Measurements from ENCODE around the gene PPME1. TPM values are rescaled to one million over a fixed set of nuclear protein-coding genes. Genes with fewer than 3 reads are reported as not detected.

The PPME1 gene
- total and polyA plus RNA-seq, 9 of the 15 experiments (the other 6 are each of a cell fraction or from before 2014, with no cell fraction given) = 9.8 to 81.7 (median 37.6) TPM

DNA sequence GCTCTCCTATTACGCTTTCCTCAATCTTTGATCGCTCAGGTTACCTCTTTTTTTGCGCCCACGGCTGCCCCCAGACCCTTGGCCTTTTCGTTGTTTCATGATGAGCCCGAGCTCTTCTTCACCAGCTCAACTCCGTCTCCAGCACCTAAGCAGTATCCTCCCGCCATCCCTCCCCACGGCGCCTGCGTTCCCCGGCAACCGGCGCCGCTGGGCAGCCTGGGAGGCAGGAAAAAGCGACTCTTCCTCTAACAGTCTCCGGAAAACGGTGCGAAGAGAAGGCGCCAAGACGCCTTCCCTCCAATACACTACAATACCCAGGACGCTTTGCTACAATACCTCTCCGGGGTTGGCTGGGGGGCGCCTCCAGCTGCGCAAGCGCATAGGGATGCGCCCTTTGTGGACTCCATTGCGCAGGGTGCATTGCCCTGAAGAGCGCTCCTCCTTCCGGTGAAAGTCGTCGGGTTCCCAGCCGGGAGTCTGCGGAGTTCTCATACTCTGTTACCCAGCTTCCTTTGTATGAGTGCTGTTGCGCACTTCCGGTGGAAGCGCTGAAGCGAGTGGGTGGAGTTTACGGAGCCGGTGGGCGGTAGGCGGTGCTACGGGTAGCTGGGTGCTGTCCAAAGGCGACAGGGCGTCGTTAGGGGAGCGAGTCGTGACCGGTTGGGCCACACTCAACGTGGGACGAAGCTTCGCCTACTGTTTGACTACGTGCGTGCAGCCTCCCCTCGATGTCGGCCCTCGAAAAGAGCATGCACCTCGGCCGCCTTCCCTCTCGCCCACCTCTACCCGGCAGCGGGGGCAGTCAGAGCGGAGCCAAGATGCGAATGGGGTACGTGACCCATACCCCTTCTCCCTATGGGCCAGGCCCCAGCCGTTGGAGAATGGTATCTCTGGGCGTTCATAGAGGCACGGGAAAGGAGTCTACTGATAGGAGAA is at the start of gene PPME1, which contains the start of gene C2CD3 (continued):
- TF ChIP-seq GATAD2A (IDR thresholded peaks at IDR 0.05) = 0 out of 2 replicates have a peak, but pooled peaks have one; percentile 33
- TF ChIP-seq, protein P1, sequence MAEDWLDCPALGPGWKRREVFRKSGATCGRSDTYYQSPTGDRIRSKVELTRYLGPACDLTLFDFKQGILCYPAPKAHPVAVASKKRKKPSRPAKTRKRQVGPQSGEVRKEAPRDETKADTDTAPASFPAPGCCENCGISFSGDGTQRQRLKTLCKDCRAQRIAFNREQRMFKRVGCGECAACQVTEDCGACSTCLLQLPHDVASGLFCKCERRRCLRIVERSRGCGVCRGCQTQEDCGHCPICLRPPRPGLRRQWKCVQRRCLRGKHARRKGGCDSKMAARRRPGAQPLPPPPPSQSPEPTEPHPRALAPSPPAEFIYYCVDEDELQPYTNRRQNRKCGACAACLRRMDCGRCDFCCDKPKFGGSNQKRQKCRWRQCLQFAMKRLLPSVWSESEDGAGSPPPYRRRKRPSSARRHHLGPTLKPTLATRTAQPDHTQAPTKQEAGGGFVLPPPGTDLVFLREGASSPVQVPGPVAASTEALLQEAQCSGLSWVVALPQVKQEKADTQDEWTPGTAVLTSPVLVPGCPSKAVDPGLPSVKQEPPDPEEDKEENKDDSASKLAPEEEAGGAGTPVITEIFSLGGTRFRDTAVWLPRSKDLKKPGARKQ (CRISPR knock-in tag; IDR thresholded peaks at IDR 0.05) = no peak
- no peak for TF ChIP-seq KDM2B (CRISPR knock-in tag; IDR thresholded peaks at IDR 0.05)
- TF ChIP-seq HNRNPLL (IDR thresholded peaks at IDR 0.05; ENCODE audit: low read depth, low read length, poor library complexity, severe bottlenecking) = peak; percentile 98
- TF ChIP-seq CAMTA2 (CRISPR knock-in tag; conservative IDR thresholded peaks at IDR 0.05) = no peak
- TF ChIP-seq RFX5 (IDR thresholded peaks at IDR 0.05; ENCODE audit: low read depth, low read length) = no peak
- TF ChIP-seq, protein P2, sequence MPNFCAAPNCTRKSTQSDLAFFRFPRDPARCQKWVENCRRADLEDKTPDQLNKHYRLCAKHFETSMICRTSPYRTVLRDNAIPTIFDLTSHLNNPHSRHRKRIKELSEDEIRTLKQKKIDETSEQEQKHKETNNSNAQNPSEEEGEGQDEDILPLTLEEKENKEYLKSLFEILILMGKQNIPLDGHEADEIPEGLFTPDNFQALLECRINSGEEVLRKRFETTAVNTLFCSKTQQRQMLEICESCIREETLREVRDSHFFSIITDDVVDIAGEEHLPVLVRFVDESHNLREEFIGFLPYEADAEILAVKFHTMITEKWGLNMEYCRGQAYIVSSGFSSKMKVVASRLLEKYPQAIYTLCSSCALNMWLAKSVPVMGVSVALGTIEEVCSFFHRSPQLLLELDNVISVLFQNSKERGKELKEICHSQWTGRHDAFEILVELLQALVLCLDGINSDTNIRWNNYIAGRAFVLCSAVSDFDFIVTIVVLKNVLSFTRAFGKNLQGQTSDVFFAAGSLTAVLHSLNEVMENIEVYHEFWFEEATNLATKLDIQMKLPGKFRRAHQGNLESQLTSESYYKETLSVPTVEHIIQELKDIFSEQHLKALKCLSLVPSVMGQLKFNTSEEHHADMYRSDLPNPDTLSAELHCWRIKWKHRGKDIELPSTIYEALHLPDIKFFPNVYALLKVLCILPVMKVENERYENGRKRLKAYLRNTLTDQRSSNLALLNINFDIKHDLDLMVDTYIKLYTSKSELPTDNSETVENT (CRISPR knock-in tag; IDR thresholded peaks at IDR 0.05) = peak; percentile 87
- peak in 1 of 2 experiments; percentile 73; a peak in 2 of 3 replicates for TF ChIP-seq CBX3 (IDR thresholded peaks at IDR 0.05; ENCODE audit: borderline replicate concordance in 1 of 2, low read length in 2 of 2)
- TF ChIP-seq TAF9B (IDR thresholded peaks at IDR 0.05; ENCODE audit: partially characterized antibody) = peak; percentile 52
- TF ChIP-seq, protein P3, sequence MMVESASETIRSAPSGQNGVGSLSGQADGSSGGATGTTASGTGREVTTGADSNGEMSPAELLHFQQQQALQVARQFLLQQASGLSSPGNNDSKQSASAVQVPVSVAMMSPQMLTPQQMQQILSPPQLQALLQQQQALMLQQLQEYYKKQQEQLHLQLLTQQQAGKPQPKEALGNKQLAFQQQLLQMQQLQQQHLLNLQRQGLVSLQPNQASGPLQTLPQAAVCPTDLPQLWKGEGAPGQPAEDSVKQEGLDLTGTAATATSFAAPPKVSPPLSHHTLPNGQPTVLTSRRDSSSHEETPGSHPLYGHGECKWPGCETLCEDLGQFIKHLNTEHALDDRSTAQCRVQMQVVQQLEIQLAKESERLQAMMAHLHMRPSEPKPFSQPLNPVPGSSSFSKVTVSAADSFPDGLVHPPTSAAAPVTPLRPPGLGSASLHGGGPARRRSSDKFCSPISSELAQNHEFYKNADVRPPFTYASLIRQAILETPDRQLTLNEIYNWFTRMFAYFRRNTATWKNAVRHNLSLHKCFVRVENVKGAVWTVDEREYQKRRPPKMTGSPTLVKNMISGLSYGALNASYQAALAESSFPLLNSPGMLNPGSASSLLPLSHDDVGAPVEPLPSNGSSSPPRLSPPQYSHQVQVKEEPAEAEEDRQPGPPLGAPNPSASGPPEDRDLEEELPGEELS (CRISPR knock-in tag; IDR thresholded peaks at IDR 0.05; ENCODE audit: borderline replicate concordance) = 0 out of 2 replicates have a peak, but pooled peaks have one; percentile 41
- TF ChIP-seq, protein P4, sequence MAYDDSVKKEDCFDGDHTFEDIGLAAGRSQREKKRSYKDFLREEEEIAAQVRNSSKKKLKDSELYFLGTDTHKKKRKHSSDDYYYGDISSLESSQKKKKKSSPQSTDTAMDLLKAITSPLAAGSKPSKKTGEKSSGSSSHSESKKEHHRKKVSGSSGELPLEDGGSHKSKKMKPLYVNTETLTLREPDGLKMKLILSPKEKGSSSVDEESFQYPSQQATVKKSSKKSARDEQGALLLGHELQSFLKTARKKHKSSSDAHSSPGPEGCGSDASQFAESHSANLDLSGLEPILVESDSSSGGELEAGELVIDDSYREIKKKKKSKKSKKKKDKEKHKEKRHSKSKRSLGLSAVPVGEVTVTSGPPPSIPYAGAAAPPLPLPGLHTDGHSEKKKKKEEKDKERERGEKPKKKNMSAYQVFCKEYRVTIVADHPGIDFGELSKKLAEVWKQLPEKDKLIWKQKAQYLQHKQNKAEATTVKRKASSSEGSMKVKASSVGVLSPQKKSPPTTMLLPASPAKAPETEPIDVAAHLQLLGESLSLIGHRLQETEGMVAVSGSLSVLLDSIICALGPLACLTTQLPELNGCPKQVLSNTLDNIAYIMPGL (CRISPR knock-in tag; IDR thresholded peaks at IDR 0.05) = no peak
- peak; percentile 32; the same call in 1 of the 2 replicates for TF ChIP-seq ZBTB7A (IDR thresholded peaks at IDR 0.05; ENCODE audit: borderline replicate concordance, control insufficient read depth, low read depth, low read length)
- peak; percentile 72 for TF ChIP-seq HDAC2 (IDR thresholded peaks at IDR 0.05)
- TF ChIP-seq, protein P5, sequence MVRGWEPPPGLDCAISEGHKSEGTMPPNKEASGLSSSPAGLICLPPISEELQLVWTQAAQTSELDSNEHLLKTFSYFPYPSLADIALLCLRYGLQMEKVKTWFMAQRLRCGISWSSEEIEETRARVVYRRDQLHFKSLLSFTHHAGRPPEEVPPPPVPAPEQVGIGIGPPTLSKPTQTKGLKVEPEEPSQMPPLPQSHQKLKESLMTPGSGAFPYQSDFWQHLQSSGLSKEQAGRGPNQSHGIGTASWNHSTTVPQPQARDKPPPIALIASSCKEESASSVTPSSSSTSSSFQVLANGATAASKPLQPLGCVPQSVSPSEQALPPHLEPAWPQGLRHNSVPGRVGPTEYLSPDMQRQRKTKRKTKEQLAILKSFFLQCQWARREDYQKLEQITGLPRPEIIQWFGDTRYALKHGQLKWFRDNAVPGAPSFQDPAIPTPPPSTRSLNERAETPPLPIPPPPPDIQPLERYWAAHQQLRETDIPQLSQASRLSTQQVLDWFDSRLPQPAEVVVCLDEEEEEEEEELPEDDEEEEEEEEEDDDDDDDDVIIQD (CRISPR knock-in tag; IDR thresholded peaks at IDR 0.05) = no peak
- peak; percentile 56 for TF ChIP-seq SMAD1 (IDR thresholded peaks at IDR 0.05; ENCODE audit: low read depth, low read length, partially characterized antibody)
- TF ChIP-seq CTBP1 (IDR thresholded peaks at IDR 0.05; ENCODE audit: borderline replicate concordance) = peak; percentile 80
